Measurements from ENCODE around the gene C9.
"Not testable (repeated sequence)": the region's sequence is repeated elsewhere in the genome, so short reads cannot be mapped to it uniquely, and the experiment has no call there.

Gene C9

GRCh38 chr5:39328731-39329130, 35.6 kb downstream of the C9 start:
- DNase-seq (ENCODE audit: low spot score) = no peak

DNA sequence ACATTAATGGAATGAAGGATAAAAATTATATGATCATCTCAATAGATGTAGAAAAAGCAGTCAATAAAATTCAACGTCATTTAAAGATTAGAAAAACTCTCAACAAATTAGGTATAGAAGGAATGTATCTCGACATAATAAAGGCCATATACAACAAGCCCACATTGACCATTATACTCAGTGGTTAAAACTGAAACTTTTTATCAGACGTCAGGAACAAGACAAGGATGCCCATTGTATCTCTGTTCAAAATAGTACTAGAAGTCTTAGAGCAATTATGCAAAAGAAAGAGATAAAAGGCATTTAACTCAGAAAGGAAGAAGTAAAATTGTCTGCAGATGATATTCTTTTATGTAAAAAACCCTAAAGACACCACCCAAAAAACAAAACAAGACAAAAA, 40.8 kb downstream of the C9 start:
- peak; percentile 8 for DNase-seq (ENCODE audit: low spot score)

- DNase-seq (ENCODE audit: low spot score) = no peak
Measured at GRCh38 chr5:39319395-39319794, 44.9 kb downstream of the C9 start.

GRCh38 chr5:39316464-39316863, 47.8 kb downstream of the C9 start:
- not testable (repeated sequence) for DNase-seq (ENCODE audit: low spot score)

GRCh38 chr5:39315995-39316394, 48.3 kb downstream of the C9 start:
- no peak for DNase-seq (ENCODE audit: low spot score)

- no peak for DNase-seq (ENCODE audit: low spot score)
Measured at GRCh38 chr5:39314591-39314990, 49.7 kb downstream of the C9 start.

- DNase-seq (ENCODE audit: low spot score) = no peak
Measured at GRCh38 chr5:39309534-39309933, 54.8 kb downstream of the C9 start.

DNA sequence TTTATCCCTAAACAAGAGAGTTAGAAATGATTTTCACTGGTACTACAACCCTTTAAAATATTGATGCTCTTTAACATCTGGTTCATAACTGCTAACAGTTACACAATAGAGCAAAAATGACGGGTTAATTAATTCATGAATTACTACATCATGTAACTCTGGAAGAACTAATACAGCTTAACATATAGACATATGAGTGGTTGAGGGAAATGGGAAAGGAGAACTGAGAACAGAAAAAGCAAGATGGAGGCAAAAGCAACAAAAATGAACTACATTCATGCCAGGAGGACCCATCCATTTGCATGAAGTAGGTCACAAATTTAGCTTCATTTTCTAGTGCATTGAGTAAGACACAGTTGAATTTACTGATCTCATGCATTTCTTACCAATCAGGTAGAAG, 61.8 kb downstream of the C9 start:
- no peak for DNase-seq (ENCODE audit: low spot score)

DNA sequence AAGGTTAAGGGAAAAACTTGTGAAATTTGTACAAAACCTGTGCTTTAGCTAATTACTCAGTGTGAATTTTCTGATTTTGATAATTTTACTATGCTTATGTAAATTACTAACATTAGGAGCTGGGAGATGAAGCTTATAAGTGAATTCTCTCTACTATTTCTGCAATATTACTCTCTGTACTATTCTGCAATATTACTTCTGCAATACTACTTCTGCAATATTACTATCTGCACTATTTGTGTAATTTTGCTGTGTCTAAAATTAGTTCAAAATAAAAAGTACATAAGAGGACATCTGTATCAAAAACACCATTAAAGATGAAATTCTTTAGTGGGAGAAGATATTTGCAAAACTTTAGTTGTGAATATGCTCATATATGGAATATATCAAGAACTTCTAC, 62.9 kb downstream of the C9 start:
- DNase-seq (ENCODE audit: low spot score) = no peak

DNA sequence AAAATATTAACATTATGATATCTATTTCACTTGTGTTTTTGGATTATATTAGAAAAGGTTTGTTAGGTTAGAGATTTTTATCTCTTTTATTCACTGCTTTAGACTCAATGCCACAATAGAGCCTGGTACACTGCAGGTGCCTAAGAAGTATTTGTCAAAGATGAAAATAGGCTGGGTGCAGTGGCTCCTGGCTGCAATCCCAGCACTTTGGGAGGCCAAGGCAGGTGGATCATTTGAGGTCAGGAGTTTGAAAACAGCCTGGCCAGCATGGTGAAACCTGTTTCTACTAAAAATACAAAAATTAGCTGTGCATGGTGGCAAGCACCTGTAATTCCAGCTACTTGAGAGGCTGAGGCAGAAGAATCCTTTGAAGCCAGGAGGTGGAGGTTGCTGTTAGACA, 64.3 kb downstream of the C9 start:
- no peak for DNase-seq (ENCODE audit: low spot score)

GRCh38 chr5:39294736-39295135, 69.6 kb downstream of the C9 start:
- DNase-seq (ENCODE audit: low spot score) = no peak

- no peak for DNase-seq (ENCODE audit: low spot score)
Measured at GRCh38 chr5:39284552-39284951, 79.7 kb downstream of the C9 start.

- peak; percentile 70 for DNase-seq (ENCODE audit: low spot score)
Measured at GRCh38 chr5:39283231-39283818, 81.0 kb downstream of the C9 start.

- DNase-seq (ENCODE audit: low spot score) = no peak
Measured at GRCh38 chr5:39282561-39282960, 81.7 kb downstream of the C9 start.

- not testable (repeated sequence) for DNase-seq (ENCODE audit: low spot score)
Measured at GRCh38 chr5:39275865-39276264, 88.4 kb downstream of the C9 start.

DNA sequence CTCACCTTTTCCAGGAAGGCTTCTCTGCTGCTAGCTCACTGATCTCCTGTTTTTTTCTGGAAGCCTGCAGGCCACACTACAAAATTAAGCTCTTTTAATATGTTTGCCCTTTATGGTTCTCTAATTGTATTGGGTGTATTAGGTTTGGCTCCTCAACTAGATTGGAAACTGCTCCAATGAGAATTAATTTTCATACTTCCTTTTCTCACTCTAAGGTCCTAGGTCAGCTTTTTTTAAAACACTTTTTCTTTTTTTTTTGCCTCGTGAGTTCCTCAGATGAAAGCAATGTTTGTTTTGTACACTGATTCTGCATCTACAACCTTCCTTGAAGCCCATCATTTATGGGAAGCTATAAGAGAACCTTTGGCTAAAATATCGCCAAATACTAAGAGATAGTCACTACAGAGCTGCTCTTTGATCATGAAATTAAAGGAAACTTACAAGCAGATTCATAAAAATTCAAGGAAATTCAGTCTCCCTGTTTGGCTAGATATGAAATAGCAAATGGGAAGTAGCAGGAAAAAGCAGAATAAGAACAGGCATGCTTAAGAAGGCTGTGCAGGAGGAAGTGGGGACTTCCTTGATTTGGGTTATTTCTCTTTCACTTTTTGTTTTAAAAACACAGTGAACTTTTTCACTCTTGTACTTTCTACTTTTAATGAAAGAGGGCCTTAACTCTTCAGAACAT, 89.8 kb downstream of the C9 start:
- DNase-seq (ENCODE audit: low spot score) = no peak

GRCh38 chr5:39273314-39273954, 90.9 kb downstream of the C9 start:
- DNase-seq (ENCODE audit: low spot score) = no peak

- not testable (repeated sequence) for DNase-seq (ENCODE audit: low spot score)
Measured at GRCh38 chr5:39272869-39273231, 91.4 kb downstream of the C9 start.

DNA sequence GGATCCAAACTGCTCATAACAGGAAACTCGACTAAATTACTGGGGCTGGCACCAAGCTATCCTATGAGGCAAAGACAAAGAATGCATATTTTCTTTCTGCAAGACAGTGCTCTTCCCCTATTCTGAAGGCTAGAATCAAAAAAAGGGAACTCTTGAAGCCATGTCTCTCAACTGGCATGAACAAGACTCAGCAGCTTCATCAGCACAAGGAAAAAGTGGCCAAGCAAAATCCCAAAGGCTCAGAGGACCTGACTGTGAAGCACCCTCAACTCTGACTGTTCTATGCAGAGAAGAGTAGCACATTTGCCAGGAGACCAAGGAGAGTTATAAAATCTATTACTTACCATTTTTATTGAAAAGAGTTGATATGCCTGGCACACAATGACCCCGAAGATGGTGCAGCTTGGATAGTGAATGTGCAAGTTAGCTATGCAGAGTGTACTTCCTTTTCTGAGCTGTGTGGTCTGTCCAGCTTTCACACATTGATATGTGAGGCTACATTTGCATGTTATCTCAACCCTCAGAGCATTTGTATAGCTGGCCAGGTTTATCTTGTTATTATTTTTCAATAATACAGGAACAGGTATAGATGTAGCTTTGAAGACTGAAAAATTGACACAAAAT, 94.0 kb downstream of the C9 start:
- no peak for DNase-seq (ENCODE audit: low spot score)

GRCh38 chr5:39267186-39267585, 97.1 kb downstream of the C9 start:
- DNase-seq (ENCODE audit: low spot score) = no peak

- no peak for DNase-seq (ENCODE audit: low spot score)
Measured at GRCh38 chr5:39266442-39266841, 97.9 kb downstream of the C9 start.

DNA sequence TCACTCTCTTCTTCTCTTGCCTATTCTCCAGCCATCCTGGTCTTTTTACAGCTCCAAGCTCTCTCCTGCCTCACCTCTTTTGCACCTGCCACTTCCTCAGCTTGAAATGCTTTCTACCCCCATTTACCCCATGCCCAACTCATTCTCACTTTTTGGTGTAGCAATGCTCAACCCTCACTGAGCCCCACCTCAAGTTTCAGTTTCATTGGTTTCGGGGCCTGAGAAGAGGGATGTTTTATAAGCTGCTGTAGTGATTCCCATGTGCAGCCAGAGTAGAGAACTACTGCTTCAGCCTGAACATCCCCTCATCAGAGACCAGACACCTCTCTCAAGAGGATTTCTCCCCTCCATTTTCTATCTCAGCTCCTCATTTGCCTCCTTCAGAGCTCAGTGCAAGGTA, 99.8 kb downstream of the C9 start:
- DNase-seq (ENCODE audit: low spot score) = no peak

GRCh38 chr5:39262981-39263380, 101.3 kb downstream of the C9 start:
- no peak for DNase-seq (ENCODE audit: low spot score)
